HG02884 (cell line): ENCODE measurements around the gene SECISBP2L.
"Not testable (repeated sequence)": the region's sequence is repeated elsewhere in the genome, so short reads cannot be mapped to it uniquely, and the experiment has no call there.

Experiments used
- ATAC-seq: cut with Tn5 transposase; IDR thresholded peaks from one replicate; pipeline ENCODE4 v1.9.1; 2021; ENCODE audit warnings: mild to moderate bottlenecking, moderate library complexity; ENCODE audit not compliant: unreplicated experiment

Gene SECISBP2L, protein sequence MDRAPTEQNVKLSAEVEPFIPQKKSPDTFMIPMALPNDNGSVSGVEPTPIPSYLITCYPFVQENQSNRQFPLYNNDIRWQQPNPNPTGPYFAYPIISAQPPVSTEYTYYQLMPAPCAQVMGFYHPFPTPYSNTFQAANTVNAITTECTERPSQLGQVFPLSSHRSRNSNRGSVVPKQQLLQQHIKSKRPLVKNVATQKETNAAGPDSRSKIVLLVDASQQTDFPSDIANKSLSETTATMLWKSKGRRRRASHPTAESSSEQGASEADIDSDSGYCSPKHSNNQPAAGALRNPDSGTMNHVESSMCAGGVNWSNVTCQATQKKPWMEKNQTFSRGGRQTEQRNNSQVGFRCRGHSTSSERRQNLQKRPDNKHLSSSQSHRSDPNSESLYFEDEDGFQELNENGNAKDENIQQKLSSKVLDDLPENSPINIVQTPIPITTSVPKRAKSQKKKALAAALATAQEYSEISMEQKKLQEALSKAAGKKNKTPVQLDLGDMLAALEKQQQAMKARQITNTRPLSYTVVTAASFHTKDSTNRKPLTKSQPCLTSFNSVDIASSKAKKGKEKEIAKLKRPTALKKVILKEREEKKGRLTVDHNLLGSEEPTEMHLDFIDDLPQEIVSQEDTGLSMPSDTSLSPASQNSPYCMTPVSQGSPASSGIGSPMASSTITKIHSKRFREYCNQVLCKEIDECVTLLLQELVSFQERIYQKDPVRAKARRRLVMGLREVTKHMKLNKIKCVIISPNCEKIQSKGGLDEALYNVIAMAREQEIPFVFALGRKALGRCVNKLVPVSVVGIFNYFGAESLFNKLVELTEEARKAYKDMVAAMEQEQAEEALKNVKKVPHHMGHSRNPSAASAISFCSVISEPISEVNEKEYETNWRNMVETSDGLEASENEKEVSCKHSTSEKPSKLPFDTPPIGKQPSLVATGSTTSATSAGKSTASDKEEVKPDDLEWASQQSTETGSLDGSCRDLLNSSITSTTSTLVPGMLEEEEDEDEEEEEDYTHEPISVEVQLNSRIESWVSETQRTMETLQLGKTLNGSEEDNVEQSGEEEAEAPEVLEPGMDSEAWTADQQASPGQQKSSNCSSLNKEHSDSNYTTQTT

DNA sequence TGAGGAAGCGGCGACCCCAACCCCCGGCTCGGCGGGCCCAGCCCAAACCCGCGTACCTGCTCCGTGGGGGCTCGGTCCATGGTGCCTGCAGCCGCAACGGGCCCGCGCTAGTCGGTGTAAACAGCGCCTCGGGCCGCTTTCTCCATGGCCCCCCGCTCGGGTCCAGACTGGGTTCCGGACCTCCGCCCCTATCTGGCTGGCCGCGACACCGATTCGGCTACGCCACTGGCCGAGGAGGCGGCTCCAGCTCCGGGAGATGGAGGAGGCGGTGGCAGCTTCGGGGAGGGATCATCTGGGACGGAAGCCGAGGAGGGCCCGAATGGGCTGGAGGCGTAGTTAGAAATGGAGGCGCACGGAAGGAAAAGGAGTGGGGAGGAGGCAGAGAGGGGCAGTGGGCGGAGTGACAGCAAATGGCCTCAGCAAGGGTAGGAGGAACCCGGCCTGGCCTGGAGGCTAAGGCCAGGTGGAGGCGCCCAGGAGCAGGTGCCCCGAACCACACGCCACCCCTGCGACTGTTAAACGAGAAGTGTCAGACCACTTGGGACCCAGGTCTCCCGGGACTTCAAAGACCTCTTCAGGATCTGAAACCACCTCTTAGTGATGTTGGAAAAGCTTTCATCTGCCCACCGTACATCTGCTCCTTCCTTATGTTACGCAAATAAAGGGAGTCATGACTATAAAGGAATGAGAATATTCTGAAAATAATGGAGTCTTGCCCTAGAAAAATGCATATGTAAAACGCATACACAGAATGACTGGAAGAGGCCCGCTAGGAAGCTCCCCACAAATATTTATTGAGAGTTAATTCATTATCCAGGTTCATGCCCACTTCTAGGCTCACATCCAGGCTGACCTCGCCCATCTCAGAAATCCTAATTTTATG, at the start of gene SECISBP2L:
Gene SECISBP2L, minus strand, starts transcription at position 227 of the 883 bp plus-strand sequence. Its CDS starts 147 bp downstream, at position 80.
- ATAC-seq = peak; percentile 93

DNA sequence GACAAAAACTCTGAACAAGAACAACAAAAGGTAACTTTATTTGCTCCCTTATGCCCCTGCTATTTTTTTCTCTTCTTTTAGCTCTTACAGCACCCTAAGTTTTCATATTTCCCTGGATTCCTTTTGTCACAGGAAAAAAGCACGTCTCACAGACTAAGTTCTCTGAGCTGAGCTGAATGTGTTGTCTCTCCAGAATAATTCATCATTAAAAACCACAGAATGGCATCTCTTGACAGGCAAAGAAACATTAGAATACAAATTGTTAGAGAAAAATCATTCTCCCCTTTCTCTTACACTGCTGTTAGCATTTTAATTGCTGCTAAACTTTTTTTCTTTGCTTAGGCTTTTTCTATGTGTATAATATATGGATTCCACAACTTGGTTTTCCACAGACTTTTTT, 48.7 kb upstream of the SECISBP2L start:
- ATAC-seq = no peak

DNA sequence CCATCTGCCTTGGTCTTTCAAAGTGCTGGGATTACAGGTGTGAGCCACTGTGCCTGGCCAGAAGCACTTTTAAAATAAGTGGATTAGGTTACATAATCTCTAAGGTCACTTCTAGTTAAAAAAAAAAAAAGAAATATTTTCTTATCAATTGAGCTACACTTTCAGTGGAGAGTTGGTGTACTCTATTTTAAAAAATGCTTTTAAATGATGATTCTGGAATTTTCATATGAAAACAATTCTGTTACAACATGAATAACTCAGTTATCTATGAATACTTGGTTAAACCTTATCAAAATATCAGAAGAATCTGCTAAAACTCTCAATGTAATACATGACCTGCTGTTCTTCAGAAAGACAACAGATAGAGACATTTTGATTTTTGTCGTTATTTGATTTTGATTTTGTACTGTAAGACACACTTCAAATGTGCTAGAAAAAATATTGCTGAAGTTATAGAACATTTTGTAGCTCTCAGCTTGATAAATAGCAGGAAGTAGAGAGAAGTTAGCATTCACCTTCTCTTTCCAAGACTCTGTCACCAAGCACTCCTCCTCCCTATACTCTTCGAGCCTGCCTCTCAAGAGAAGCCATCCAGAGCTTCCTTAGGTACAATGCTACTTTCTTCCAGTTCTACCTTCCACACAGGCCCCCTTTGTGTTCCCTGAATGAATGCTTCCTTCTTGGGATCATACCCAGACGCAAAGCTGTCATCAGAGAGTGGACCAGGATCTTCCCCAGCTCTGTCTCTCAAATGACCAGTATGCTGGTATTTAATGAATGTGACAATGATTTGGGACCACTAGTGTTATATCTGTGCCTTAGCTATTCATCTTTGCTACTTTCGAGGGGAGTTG, 47.2 kb upstream of the SECISBP2L start:
- no peak for ATAC-seq

DNA sequence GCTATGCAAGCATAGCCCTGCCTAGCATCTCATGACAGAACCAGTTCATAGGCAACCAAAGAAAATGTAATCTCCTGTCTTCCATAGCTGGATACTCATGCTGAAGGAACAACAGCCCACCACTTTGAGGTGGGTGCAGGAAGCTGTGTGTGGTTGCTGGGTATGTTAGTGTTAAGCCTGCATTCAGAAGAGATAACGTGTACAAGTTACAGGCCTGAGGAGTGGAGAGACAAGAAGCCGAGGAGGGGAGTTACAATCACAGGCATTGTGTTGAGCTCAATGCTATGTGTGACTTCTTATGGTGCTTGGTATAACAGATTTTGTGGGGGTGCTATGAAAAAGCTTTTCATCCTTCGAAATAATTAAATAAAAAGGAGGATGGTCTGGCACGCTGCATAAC, 42.8 kb upstream of the SECISBP2L start:
- no peak for ATAC-seq

DNA sequence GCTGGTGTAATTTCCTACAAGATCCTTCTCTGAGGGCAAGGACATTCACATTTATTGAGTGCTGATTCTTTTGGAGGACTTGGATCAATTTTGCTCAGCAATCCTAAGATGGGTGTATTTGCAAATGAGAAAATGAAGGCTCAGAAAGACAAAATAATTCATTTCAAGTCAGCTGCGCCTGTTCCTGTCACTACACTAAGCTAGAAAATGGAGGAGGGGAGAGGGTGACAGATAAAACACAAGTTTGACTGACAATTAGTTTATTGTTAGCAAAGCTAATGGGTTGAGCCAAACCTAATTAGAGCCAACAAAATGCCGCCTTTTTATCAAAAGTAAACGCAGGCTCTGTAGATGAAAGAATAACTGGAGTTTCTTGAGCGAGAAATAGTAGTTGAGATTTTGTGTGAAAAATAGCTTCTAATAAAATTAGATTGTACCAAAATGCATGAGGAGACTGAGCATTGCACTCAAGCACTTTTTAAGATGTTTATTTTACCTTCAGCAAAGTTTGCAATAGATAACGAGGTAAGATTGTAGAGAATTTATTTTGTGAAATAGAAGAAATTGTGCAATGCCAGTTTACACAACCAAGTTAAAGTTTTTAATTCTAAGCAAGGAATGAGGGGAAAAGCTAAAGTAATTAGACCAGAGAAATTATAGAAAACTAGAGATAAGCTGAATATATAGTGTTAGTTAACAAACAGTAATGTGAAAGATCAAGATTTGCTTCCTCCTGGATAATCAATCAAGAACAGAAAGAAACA, 39.6 kb upstream of the SECISBP2L start:
- no peak for ATAC-seq

DNA sequence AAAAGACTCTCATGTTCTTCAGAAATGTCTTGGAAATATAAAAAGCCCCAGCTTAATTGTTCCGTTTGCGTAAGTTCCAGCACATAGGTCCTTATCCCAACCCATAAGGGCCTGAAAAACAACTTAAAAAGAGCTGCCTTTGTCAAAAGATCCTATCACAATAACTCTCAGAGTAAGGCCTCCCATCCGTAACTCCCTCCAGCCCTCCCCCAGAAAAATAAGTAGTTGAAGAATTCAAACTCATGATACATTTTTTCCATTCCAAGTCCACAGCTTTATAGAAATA, 38.0 kb upstream of the SECISBP2L start:
- ATAC-seq = no peak

DNA sequence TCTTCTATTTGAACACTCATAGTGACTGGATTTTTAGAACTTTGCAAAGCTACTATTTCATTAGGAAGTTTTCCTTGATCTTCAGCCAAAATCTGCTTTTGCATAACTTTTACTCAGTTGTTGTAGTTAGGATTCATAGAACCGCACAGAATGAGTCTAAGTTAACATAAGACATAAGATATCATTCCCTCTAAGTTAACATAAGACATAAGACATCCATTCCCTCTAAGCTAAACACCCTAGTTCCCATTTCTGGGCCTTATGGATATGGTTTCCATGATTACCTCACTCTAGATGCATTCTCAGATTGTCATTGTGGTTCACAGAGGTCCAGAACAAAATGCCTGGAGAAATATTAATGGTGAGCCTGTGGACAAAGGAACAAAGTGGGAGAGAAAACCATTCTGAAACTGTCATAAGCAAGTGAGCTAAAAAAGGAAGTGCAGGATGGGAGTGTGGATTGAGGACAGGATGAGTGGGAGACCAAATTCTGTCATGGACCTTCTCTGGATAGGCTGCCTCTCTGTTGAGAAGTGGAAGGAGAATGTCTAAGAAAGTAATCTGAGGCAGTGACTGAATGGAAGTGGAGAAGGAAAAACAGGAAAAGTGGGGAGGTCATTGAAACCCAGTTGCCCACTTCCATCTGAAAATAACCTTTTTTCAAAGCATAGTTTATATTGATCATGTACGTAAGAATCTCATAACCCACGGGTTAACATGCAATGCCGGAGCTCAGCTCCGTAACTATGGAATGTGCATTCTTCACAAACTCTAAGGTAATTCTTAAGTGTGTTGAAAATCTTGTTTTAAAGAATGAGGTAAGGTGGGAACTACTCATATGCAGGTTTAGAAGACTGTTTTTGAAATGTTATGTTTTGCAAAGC, 37.4 kb upstream of the SECISBP2L start:
- no peak for ATAC-seq

DNA sequence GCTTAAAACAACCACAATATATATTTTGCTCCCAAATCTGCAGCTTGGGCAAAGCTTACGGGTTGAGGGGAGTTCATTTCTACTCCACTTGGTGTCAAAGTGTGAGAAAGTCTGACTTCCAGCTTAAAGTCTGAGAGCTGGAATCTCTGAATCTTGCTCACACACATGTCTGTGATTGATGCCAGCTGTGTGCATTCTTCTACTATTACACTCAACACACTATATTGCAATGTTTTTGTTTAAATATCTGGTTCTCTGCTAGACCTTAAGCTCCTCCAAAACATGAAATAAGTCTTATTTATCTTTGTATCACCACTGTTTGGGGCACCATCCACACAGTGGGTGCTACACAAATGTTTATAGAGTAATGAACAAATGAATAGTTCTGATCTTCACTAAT, 36.7 kb upstream of the SECISBP2L start:
- ATAC-seq = no peak

DNA sequence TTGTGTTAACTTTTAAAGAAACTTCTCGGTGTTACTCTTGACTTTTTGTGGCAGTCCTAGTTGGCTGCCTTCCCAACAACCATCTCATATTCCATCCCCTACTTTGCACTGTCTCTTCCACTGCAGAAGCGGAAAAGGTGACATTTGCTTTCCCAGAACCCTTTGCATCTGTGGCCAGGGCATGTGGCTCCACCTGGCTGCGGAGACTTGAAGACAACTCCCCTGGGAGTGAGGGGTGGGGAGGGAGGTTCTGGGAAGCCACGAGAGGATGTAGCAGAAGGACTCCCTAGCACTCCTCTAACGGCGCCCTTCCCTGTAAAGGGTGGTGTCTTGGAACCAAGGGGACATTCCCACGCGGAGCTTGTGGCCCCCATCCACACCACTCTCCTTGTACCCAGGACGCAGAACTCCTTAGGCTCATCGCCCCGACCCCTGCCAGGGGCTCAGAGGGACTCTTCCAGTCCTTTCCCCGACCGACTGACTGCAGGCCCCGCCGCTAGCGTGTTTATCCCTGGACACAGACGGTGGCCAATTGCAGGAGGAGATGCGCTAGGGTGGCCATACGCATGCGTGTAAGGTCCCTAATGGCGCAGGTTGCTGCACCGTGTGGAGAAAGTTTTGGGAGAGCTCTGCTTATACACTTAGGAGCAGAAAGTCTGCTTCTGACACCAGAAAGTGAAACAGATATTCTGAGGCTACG, 33.2 kb upstream of the SECISBP2L start:
- no peak for ATAC-seq

DNA sequence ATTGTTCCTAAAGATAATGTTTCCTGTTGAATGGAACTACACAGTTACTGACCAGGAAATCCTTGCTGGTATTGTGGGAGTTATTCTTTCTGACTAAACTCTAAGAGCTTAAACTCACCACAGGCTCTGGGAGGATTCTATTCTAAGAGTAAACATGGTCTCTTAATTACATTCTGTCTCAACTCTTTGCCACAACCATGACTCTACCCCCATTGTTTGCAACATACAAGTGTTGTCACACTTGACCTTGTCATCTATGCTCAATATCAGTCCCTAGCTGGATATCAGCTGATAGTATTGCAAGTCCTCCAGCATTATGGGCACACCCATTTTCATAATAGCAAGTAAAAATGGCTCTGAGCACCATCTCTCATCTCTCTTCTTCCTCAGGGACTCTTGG, 29.6 kb upstream of the SECISBP2L start:
- no peak for ATAC-seq

DNA sequence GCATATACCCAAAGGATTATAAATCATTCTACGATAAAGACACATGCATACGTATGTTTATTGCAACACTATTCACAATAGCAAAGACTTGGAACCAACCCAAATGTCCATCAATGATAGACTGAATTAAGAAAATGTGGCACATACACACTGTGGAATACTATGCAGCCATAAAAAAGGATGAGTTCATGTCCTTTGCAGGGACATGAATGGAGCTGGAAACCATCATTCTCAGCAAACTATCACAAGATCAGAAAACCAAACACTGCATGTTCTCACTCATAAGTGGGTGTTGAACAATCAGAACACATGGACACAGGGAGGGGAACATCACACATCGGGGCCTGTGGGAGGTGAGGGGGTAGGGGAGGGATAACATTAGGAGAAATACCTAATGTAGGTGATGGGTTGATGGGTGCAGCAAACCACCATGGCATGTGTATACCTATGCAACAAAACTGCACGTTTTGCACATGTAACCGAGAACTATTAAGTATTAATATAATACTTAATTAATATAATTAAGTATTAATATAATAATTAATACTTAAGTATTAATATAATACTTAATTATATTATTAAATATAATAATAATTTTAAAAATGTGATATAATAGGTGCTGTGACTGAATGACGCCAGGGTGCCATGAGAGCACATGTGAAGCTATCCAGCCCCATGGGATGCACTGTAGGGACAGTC, 28.5 kb upstream of the SECISBP2L start:
- not testable (repeated sequence) for ATAC-seq

DNA sequence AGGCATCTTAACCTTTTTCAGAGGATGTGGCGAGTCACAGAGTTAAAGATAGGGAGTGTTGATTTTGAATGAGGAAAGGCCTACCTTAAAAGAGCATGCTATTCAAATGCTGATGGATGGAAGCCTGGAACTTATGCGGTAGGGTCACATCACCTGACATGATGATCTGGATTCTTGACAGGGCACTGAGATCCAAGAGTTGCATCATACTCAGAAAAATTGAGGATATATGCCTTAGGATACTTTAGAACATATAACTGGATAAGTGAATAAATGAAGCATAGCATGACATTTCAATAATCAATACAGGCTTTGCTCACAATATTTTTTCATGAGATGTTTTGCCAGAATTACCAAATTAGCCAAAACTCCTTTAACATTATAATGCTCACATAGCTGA, 20.1 kb upstream of the SECISBP2L start:
- no peak for ATAC-seq

DNA sequence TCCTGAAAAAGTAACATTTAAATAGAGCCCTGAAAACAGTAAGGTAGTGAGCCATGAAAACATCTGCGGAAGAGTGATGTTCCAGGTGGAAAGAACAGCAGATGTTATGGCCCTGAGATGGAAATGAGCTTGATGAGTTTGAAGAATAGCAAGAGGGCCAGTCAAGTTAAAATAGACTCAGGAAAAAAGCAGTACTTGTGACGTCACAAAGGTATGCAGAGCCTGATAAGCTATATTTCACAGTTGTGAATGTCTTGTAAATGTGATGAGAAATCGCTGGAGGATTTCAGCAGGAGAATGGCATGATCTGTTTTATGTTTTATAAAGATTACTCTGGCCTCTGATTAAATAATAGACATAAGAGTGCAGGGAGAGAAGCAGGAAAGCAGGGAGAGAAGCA, 18.6 kb upstream of the SECISBP2L start:
- ATAC-seq = no peak

DNA sequence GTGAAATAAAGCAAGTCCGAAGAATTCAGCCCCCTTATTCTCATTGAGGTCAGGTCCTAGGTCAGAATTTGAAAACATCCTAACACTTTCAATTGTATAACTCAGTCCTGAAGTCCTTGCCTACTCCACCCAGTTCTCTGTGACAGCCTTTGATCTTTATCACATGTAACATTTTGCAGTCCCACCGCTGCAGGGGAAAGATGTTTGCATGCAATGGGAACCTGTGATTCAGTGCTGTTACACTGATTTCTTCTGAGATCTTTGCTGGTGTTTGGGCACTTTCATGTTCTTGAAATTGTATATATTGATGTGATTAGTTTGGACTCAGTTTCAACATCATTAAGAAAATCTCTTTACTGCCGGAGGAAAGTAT, 18.0 kb upstream of the SECISBP2L start:
- ATAC-seq = no peak

DNA sequence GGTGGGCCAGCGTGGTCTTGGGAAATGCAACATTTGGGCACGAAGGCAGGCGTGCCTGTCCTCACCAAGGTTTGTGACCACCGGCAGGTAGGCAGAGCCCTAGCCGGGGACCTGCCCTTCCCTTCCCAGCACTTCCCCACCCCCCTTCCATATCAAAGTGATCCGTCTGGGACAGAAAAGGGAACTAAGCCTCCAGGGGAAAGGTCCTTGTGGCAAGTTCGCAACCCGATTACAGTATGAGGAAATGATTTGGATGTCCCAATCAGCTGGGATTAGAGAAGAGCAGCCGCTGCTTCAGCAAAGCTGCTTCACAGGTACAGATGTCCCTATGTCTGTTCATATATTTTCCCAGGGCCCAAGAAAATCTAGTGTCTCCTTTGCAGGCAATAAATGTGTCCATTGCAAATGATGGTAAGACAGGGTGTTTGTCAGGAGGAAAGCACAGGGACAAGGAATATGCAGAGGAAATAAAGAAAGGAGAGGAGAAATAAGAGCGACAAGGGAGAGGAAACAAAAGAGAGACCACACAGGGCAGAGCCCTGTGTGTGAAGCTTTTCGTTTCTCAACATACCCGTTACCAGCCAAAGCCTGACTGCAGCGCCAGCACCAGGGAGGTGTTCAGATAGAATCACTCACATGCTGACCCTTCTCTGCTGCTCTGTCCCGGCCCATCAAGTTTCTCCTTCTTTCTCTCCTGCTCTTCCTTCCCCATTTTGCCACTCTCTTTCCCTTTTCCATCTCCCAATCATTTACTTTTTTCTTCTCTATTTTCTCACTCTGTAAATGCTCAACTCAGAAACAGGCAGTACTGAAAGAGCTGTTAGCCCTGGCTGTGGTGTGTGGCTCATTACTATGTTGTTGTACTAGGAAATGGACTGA, 17.4 kb upstream of the SECISBP2L start:
- ATAC-seq = no peak

DNA sequence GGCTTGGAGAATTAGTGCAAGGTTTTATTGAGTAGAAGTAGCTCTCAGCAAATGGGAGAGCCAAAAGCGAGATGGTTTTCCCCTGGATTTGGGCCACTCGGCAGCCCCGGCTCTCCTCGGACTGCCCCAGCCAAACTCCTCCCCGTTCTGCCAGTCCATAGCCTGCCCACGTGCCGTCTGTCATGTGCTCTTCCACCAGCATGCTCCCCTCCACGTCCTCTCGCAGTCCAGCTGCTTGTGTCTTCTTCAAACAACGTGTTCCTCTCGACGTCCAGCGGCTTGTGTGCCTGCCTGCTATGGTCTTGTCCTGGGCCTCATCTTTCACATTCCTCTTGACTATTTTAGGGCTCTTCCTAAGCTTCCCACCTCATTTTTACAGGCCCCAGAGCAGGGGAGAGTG, 16.7 kb upstream of the SECISBP2L start:
- no peak for ATAC-seq
